Left lung (tissue), 10 donors: ENCODE measurements around the gene SMURF1. TPM values are rescaled to one million over a fixed set of nuclear protein-coding genes. Genes with fewer than 3 reads are reported as not detected.

Experiments used
- ATAC-seq: fragments of 200-7000 bp; cut with Tn5 transposase; one replicate; pipeline ENCODE4 v1.9.1; 2020; ENCODE audit warnings: moderate library complexity
- DNase-seq, 4 donors: peaks; one replicate each; pipeline ENCODE4 v3.0.0-alpha.2; 2013 to 2020
- H3K27ac ChIP-seq, 2 donors: fragments of 200-600 bp; sonication (generic) in 1 of 2; one replicate each; pipeline versions ENCODE4 v1.5.0 to v1.8.0; 2020 to 2021
- H3K27me3 ChIP-seq, 2 donors: fragments of 200-600 bp; sonication (generic) in 1 of 2; one replicate each; pipeline versions ENCODE4 v1.5.0 to v1.8.0; 2020 to 2021
- H3K36me3 ChIP-seq, 2 donors: fragments of 200-600 bp; sonication (generic) in 1 of 2; one replicate each; pipeline versions ENCODE4 v1.5.0 to v1.8.0; 2020 to 2021
- H3K4me1 ChIP-seq, 2 donors: fragments of 200-600 bp; one replicate each; pipeline ENCODE4 v1.8.0; 2021
- H3K4me3 ChIP-seq, 2 donors: fragments of 200-600 bp; sonication (generic) in 1 of 2; one replicate each; pipeline versions ENCODE4 v1.5.0 to v1.8.0; 2020 to 2021; ENCODE audit warnings: mild to moderate bottlenecking in 1 of 2
- H3K9me3 ChIP-seq, 2 donors: fragments of 200-600 bp; sonication (generic) in 1 of 2; one replicate each; pipeline versions ENCODE4 v1.5.0 to v1.8.0; 2020 to 2021
- CTCF ChIP-seq, 2 donors: fragments of 200-600 bp; sonication (generic) in 1 of 2; IDR thresholded peaks; one replicate each; pipeline versions ENCODE4 v1.5.0 to v1.8.0; 2021; ENCODE audit warnings: antibody characterized with exemption in 2 of 2
- intact Hi-C, 2 donors: fragments of 100-400 bp; cut with DNase I; formaldehyde crosslinking; loops; one replicate each; pipeline versions ENCODE4 v1.11.2 to v1.14.2; 2022
- polyA plus RNA-seq, 6 donors: library from polyadenylated mRNA; unstranded; fragments of 120-200 nt; gene quantifications; one replicate each; pipeline ENCODE4 v1.2.1, GENCODE V29; 2013; ENCODE audit not compliant: insufficient read length in 6 of 6
- total RNA-seq, 2 donors: library from RNA; stranded (reverse); fragmentation: NEBNext Ultra II Directional; extraction: Animal tissue kit (Norgen Biotek cat#: 25700); gene quantifications; one replicate each; pipeline ENCODE4 v1.2.1, GENCODE V29; 2021
- donor health status: DM: no; HTN: yes; CAD: no.
- donor health status: DM: no; HTN: no; CAD: no.

SMURF1 gene
- total and polyA plus RNA-seq, 8 donors: 15.6 to 43.4 (median 18.3) TPM

GRCh38 chr7:99109108-99110051, 34.5 kb downstream of the SMURF1 start:
- DNase-seq (peak in 1 of 4 donors; percentile 62), ATAC-seq (no peak)
- Histone ChIP-seq H3K27ac (peak overlapping the region; percentile 55 to 68), H3K27me3 (no peaks in the 10 kb centered on the region), H3K4me1 (peaks cover 28 to 62% of the 10 kb centered on the region in 2 donors), H3K36me3 (no peaks in the 10 kb centered on the region), H3K4me3 (no peak overlapping the region), H3K9me3 (no peaks in the 10 kb centered on the region)
- intact Hi-C loops: no loop called here
- TF ChIP-seq CTCF (IDR thresholded peaks at IDR 0.05): no peak

GRCh38 chr7:99108613-99109012, 35.3 kb downstream of the SMURF1 start:
- no peak for TF ChIP-seq CTCF (IDR thresholded peaks at IDR 0.05)
- no peak overlapping the region for H3K4me3 ChIP-seq
- H3K27me3 ChIP-seq: no peaks in the 10 kb centered on the region
- peak overlapping the region in 1 of 2 donors; percentile 55 for H3K27ac ChIP-seq
- peaks cover 28 to 62% of the 10 kb centered on the region in 2 donors for H3K4me1 ChIP-seq
- no peak for ATAC-seq
- no peaks in the 10 kb centered on the region for H3K9me3 ChIP-seq
- H3K36me3 ChIP-seq: no peaks in the 10 kb centered on the region
- no peak for DNase-seq
- intact Hi-C loops: no loop called here

GRCh38 chr7:99106821-99107241, 37.1 kb downstream of the SMURF1 start:
- peak overlapping the region; percentile 49 to 58 for H3K27ac ChIP-seq
- H3K27me3 ChIP-seq: no peaks in the 10 kb centered on the region
- intact Hi-C loops: no loop called here
- H3K4me1 ChIP-seq: peaks cover 22 to 59% of the 10 kb centered on the region in 2 donors
- ATAC-seq: peak; percentile 68
- H3K9me3 ChIP-seq: no peaks in the 10 kb centered on the region
- no peak for DNase-seq
- H3K4me3 ChIP-seq: no peak overlapping the region
- TF ChIP-seq CTCF (IDR thresholded peaks at IDR 0.05): no peak
- no peaks in the 10 kb centered on the region for H3K36me3 ChIP-seq

GRCh38 chr7:99106411-99106810, 37.5 kb downstream of the SMURF1 start:
- peaks cover 21 to 55% of the 10 kb centered on the region in 2 donors for H3K4me1 ChIP-seq
- H3K27me3 ChIP-seq: no peaks in the 10 kb centered on the region
- H3K9me3 ChIP-seq: no peaks in the 10 kb centered on the region
- peak; percentile 45 for ATAC-seq
- TF ChIP-seq CTCF (IDR thresholded peaks at IDR 0.05): no peak
- no peaks in the 10 kb centered on the region for H3K36me3 ChIP-seq
- intact Hi-C loops: no loop called here
- no peak for DNase-seq
- H3K27ac ChIP-seq: peak overlapping the region; percentile 49 to 58
- no peak overlapping the region for H3K4me3 ChIP-seq

- intact Hi-C loops: no loop called here
Observed at GRCh38 chr7:99105756-99106155, 38.2 kb downstream of the SMURF1 start.

More at GRCh38 chr7:99105756-99106155, 38.2 kb downstream of the SMURF1 start:
- no peaks in the 10 kb centered on the region for H3K36me3 ChIP-seq
- no peak overlapping the region for H3K4me3 ChIP-seq
- no peak for TF ChIP-seq CTCF (IDR thresholded peaks at IDR 0.05)
- DNase-seq: no peak
- H3K9me3 ChIP-seq: no peaks in the 10 kb centered on the region
- peaks cover 21 to 53% of the 10 kb centered on the region in 2 donors for H3K4me1 ChIP-seq
- H3K27ac ChIP-seq: peak overlapping the region; percentile 10 to 49
- no peaks in the 10 kb centered on the region for H3K27me3 ChIP-seq
- ATAC-seq: no peak
